GM19452 (cell line): ENCODE measurements around the gene ABCG4.
"Not testable (repeated sequence)": the region's sequence is repeated elsewhere in the genome, so short reads cannot be mapped to it uniquely, and the experiment has no call there.

Source experiments
- ATAC-seq: cut with Tn5 transposase; IDR thresholded peaks from one replicate; pipeline ENCODE4 v1.9.1; 2021; ENCODE audit not compliant: unreplicated experiment

Gene ABCG4

DNA sequence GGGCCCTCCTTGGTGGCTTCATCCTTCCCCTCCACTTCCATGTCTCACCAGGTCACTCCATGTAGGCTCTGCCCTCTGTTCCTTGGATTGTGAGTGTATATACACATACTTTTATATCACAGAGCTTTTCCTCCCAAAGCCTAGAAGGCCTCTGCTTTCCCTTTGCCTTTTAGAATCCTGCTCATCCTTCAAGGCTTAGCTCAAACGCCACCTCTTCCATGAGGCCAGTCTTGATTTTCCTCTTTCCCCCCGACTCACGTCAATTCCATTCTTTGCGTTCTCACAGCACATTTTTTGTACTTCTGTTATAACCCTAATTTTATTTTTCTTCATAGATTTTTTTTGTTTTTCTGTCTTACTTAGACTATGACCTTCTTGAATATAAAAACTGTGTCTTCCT is 3.8 kb downstream of the ABCG4 start:
- no peak for ATAC-seq

DNA sequence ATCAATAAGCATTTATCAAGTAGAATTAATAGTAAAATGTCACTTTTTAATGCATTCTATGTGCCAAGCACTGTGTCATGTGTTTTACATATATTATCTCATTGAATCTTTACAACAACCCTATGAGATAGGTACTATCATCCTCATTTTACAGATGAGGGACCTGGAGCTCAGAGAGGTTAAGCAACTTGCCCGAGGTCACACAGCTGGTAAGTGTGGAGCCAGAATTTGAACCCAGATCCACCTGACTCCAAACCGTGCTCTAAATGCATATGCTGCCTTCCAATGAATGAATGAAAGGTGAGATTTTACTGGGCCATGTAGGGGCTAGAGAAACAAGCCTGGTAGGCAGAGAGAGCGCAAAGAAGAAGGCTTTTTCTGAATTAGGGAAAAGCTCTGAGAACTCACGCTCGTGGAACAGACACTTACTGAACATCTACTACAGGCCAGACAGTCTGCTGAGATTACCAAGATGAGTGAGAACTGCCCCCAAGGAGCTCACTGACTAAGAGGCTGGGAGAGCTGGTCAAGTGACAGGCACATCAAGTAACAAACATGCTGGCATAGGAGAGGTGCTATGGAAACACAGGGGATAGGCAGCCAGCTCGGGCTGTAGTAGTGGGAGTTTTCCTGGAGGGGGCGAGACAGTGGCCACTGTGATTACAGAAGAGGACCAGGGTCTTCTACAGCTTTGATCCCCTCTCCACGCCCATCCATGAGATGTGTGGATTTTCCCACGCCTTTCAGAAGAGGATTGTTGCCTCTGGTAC is 4.4 kb downstream of the ABCG4 start:
- no peak for ATAC-seq

DNA sequence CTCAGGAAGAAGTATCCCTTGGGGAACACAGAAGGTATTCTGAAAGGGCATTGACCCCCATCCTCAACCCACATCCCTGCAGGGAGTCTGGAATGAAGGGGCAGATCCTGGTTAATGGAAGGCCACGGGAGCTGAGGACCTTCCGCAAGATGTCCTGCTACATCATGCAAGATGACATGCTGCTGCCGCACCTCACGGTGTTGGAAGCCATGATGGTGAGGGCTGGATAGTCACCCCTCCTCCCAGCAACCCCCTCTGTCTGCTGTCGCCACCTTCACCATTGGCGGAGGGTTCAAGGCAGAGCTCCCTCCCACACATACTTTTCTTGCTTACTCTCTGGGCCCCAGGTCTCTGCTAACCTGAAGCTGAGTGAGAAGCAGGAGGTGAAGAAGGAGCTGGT is 5.3 kb downstream of the ABCG4 start:
- ATAC-seq: no peak

- no peak for ATAC-seq
Measured at GRCh38 chr11:119155733-119156492, 7.1 kb downstream of the ABCG4 start.

DNA sequence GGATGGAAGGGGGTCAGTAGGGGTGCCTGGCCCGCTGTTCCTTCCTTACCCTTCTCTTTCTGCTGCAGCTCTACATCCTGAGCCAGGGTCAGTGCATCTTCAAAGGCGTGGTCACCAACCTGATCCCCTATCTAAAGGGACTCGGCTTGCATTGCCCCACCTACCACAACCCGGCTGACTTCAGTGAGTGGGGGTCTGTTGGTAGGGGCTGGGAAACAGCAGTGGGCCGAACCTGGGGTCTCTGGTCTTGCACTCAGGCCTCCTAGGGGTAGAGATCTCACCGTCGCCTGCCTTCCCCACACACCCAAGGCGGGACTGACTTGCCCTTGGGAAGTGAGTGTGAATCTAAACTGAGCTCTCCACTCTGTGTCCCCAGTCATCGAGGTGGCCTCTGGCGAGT is 7.6 kb downstream of the ABCG4 start:
- no peak for ATAC-seq

GRCh38 chr11:119157063-119157462 is 8.2 kb downstream of the ABCG4 start:
- no peak for ATAC-seq

GRCh38 chr11:119158467-119158866 is 9.6 kb downstream of the ABCG4 start:
- ATAC-seq: no peak

DNA sequence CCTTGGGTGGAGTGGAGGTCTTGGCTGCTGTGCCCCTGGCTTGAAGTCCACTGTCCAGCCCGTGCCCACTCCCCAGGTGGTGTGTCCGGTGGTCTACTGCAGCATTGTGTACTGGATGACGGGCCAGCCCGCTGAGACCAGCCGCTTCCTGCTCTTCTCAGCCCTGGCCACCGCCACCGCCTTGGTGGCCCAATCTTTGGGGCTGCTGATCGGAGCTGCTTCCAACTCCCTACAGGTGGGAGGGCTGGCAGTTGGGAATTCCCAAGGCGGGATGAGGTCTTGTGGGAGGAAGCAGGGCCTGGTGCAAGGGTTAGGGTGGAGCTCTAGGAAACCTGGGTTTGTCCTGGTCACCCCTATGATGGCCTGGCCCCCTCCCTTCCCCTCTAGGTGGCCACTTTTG is 11.3 kb downstream of the ABCG4 start:
- no peak for ATAC-seq

DNA sequence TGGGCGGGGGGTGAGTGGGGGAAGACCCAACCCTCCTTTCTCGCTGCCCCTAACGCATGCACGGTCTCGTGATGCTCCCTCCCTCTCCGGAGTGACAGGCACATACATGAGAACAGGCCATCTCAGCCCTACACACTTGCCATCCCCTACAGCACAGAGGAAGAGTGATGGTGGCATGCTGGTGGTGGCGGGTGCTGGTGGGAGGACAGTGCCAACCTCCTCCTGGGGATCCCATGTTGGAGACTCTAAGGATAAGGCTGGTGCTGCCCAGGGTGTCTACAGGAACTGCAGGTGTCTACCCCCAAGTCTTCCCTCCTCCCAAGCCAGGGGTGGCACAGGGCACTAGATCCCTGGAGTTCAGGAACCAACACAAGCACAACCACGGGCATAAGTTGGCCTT is 13.0 kb downstream of the ABCG4 start:
- ATAC-seq: no peak

GRCh38 chr11:119166368-119167076 is 17.7 kb downstream of the ABCG4 start:
- ATAC-seq: no peak

DNA sequence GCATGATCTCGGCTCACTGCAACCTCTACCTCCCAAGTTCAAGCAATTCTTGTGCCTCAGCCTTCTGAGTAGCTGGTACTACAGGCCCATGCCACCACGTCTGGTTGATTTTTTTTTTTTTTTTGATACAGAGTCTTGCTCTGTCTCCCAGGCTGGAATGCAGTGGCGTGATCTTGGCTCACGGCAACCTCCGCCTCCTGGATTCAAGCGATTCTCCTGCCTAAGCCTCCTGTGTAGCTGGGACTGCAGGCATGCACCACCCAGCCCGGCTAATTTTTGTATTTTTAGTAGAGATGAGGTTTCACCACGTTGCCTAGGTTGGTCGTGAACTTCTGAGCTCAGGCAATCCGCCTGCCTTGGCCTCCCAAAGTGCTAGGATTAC is 18.2 kb downstream of the ABCG4 start:
- ATAC-seq: not testable (repeated sequence)

DNA sequence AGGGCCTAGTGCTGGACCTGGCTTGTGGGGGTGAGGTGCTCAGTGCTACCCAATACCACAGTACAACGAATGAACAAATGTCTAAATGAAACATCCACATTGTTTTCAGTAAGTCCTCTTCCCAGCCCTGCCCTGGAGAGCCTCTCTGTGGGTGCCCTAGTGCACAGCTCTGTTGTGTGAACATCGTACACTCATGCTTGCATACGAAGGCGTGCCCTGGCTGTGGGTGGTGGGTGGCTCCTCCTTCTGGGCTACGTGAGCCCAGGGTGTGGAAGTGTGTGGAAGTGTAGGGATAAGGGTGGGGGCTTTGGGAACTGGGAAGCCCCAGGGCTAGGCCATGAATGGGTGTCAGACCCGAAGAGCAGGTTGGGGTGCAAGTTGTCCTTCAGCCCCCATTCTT is 19.1 kb downstream of the ABCG4 start:
- no peak for ATAC-seq

DNA sequence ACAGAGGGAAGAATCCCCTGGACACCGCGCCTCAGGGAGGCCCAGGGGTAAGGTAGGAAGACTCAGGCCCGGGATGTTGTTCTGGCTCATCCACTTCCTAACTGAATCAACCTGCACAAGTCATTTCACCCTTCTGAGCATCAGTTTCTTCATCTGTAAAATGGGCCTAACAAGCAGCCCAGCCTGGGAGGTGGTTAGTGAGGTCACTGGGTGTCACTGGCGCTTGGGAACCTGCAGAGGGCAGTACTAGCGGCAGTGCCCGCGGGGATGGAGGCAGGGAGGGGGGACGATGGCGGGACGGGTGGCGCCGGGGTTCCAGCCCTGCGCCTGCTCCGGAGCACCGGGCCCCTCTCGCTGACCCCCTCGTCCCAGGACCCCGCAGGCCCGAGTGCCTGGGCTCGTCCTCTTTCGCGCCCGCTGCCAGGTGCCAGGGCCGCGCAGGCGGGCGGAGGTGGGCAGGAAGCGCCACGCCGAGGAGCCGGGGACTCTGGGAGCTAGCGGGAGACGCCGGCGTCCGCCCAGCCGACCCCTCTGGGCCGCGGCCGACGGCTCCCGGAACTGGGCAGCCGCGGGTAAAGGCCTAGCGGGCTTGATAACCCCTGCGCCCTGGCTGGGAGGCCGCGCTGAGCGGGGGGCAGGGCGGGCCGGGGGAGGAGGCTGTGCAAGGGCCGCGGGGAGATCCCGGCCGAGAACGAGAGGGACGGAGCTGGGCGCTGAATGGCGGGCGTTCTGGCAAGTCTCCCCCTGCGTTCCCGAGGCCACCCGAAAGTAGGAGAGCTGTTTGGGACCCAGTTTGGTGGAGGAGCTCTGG is 19.8 kb downstream of the ABCG4 start, which contains the start of gene NLRX1:
Gene NLRX1, plus strand, starts transcription at position 255 of the 811 bp plus-strand sequence. CDS start 2,679 bp downstream, outside the sequence.
- peak; percentile 95 for ATAC-seq

DNA sequence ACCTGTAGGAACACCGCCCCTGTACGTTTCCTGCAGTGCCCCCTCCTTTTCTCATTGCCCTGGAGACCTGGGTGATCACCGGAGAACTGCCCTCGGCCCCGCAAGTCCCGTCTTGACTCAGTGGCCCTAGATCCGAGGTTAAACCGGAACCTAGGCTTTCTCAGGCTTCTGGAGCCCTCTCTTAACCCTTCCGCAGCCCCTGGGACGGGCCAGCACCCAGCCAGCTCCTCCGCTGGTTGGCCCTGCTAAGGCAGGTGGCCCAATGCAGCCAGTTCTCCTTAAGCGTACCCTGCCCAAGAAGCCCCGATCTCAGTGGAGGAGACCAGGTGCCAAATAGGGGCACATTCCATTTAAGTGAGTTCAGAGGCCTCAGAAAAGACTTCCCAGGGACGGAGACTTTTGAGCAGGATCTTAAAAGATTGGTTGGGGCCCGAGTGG is 20.4 kb downstream of the ABCG4 start:
- ATAC-seq: no peak

GRCh38 chr11:119172513-119172912 is 23.7 kb downstream of the ABCG4 start:
- no peak for ATAC-seq

DNA sequence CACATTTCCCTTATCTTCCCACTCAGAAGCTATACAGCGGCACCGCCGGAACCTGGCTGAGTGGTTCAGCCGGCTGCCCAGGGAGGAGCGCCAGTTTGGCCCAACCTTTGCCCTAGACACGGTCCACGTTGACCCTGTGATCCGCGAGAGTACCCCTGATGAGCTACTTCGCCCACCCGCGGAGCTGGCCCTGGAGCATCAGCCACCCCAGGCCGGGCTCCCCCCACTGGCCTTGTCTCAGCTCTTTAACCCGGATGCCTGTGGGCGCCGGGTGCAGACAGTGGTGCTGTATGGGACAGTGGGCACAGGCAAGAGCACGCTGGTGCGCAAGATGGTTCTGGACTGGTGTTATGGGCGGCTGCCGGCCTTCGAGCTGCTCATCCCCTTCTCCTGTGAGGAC is 24.6 kb downstream of the ABCG4 start:
- ATAC-seq: no peak

- no peak for ATAC-seq
Measured at GRCh38 chr11:119175493-119176077, 26.7 kb downstream of the ABCG4 start.

DNA sequence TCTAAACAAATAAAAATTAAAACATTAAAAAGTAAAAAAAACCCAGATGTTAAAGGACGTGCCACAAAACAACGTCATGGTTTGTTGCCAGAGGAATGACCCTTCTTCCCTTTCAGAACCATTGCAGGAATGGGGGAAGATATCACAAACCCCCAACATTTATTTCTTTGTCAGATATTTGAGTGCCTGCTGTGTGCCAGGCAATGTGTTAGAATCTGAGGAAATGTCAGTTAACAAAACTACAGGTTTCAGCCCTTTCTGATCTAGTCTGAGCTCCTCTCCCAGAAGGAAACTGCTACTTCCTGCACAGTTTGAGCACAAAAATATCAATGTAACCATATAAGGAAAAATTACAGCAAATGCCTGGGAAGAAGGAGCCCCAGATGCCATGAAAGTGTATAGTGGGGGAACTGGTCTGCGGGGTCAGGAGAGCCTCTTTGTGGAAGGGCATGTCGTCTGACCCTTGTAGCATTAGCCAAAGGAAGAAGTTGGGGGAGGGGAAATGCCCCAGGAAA is 29.4 kb downstream of the ABCG4 start:
- ATAC-seq: no peak

- no peak for ATAC-seq
Measured at GRCh38 chr11:119179342-119179741, 30.5 kb downstream of the ABCG4 start.

DNA sequence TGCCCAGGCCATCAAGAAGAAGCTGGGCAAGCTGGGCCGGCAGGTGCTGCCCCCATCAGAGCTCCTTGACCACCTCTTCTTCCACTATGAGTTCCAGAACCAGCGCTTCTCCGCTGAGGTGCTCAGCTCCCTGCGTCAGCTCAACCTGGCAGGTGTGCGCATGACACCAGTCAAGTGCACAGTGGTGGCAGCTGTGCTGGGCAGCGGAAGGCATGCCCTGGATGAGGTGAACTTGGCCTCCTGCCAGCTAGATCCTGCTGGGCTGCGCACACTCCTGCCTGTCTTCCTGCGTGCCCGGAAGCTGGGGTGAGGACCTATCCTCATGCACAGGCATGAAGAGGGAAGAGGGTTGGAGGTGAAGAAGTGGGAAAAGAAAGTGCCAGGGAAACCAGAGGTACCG is 31.1 kb downstream of the ABCG4 start:
- no peak for ATAC-seq
